GM19099 (cell line): Measurements from ENCODE around the gene C1orf94.

Experiments used
- POLR2A ChIP-seq: IDR thresholded peaks from 3 replicates; pipeline ENCODE4 v1.6.1; 2011; ENCODE audit warnings: low read depth; ENCODE audit not compliant: insufficient read length; ENCODE audit errors: extremely low read depth

Gene C1orf94

DNA sequence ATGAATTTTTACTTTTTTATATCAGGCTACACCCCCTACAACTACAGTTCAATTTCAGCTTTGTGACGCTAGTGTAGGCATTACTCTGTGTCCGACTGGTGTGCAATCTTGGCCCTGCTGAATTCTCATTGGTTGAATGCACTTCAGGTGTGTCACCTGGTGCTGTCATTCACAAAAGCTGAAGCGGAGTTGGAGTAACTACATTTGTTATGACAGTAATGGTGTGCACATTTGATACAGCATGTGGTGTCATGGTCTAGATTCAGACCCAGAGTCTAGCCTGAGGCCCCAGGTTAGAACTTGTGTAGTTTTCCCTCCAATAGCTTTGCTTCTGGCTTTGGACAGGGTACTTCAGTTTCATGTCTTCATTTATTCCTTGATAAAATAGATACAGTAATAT, 88.7 kb downstream of the C1orf94 start:
- no peak for TF ChIP-seq POLR2A

DNA sequence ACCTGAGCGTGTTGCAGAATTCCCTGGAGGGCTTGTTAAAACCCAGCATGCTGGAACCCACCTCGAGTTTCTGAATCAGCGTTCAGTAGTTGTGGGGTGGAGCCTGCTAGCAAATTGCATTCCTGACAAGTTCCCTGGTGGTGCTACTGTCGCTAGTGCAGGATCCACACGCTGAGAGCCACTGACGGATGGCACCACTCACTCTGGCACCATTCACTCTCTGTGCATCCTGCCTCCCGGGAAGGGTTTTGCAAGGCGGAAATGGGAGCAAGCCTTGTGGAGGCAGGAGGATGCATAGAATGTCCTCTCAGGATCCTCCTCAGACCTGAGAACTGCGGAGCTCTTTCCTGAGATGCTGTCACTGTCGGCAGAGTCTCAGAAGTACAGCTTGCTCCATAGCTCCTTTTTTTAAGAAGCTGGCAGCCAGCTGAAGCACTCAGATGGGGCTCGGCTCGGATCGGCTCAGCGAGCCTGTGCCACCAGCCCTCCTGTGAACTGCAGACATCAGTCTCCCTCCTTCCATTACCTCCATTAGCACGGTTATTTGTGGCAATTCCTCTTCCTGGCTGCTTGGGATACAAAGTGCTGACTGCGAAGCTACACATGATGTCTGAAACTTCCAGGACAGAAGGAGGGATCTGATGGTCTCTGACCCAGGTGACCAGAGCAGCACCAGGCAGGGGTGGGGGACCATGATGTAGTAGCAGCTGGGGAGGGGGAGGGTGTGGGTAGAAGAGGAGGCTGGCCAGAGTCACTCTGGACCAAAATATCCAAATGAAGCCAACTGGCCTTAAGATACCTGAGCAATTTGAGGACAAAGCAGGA, 89.6 kb downstream of the C1orf94 start:
- TF ChIP-seq POLR2A, result no peak

DNA sequence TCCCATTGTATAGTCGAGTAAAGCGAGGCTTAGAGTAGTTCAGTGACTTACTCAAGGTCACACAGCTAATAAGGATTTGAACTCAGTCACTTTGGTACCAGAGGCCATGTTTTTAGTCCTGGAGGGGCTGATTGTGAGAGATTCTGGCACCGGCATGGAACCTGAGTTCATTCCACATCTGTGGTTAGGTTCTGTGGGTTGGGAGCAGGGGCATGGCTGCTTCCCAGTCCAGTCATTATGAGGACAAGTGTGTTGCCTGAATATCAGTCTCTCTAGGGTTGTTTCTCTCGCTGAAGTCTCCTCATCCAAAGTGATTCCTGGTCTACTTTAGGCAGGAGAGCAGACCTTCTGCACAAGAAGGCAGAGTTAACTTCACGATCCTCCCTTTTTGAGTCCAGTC, 90.6 kb downstream of the C1orf94 start:
- no peak for TF ChIP-seq POLR2A

DNA sequence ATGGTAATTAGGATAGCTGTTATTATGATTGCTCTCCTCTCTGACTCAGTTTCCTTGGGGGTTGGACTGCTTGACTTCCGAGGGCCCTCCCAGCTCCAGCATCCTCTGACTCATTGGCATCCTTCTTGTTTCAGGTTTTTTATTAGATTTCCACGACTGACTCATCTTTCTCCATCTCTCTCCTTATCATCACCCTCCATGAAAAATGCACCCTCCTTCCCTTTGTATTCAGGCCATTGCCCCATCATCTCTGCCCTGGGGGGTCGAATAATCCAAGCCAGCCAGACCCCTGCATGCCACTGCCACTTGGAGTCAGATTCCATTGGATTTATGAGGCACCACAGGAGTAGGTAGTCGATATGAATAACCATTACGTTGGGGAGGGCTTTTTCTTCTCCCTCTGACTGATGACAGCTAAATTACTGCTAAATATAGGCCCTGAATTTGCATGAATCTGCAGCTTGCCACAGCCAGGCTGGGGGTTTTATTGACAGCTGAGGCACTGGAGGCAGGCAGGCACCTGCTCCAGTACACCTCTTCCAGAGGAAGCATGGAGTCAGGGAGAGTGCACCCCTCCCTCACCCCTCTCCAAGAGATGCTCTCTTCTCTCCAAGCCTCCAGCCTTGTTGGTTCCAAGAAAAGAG, 91.7 kb downstream of the C1orf94 start:
- TF ChIP-seq POLR2A, result no peak
